NT2/D1 (cell line): Measurements from ENCODE around the gene TRAPPC6A.

Experiments used
- DNase-seq: peaks from one replicate; pipeline ENCODE4 v3.0.0-alpha.2; 2011; ENCODE audit warnings: low read depth, low spot score
- H3K27me3 ChIP-seq: 2 replicates; pipeline ENCODE4 v1.6.0; 2011; ENCODE audit warnings: mild to moderate bottlenecking; ENCODE audit not compliant: insufficient read length, insufficient read depth
- H3K36me3 ChIP-seq: 2 replicates; pipeline ENCODE4 v1.6.1; 2011; ENCODE audit warnings: mild to moderate bottlenecking, low read length, mixed read lengths; ENCODE audit not compliant: insufficient read depth, insufficient read length
- H3K4me1 ChIP-seq: 2 replicates; pipeline ENCODE4 v1.5.1; 2011; ENCODE audit not compliant: insufficient read depth, insufficient read length
- H3K4me3 ChIP-seq: 2 replicates; pipeline ENCODE4 v1.5.1; 2011; ENCODE audit warnings: low read depth; ENCODE audit not compliant: insufficient read length
- H3K9ac ChIP-seq: 2 replicates; pipeline ENCODE4 v1.6.0; 2011; ENCODE audit warnings: low read depth; ENCODE audit not compliant: insufficient read length
- H3K9me3 ChIP-seq: 2 replicates; pipeline ENCODE4 v1.5.1; 2011; ENCODE audit warnings: mild to moderate bottlenecking, low read length; ENCODE audit not compliant: insufficient read depth
- SUZ12 ChIP-seq: IDR thresholded peaks from 2 replicates; pipeline ENCODE4 v1.6.1; 2011; ENCODE audit not compliant: insufficient read length, insufficient read depth; ENCODE audit errors: extremely low read depth
- YY1 ChIP-seq: IDR thresholded peaks from 2 replicates; pipeline ENCODE4 v1.6.1; 2011; ENCODE audit not compliant: insufficient read length, insufficient read depth
- ZNF274 ChIP-seq: IDR thresholded peaks from 2 replicates; pipeline ENCODE4 v1.6.1; 2011; ENCODE audit warnings: mild to moderate bottlenecking, low read depth, low read length

The TRAPPC6A gene

DNA sequence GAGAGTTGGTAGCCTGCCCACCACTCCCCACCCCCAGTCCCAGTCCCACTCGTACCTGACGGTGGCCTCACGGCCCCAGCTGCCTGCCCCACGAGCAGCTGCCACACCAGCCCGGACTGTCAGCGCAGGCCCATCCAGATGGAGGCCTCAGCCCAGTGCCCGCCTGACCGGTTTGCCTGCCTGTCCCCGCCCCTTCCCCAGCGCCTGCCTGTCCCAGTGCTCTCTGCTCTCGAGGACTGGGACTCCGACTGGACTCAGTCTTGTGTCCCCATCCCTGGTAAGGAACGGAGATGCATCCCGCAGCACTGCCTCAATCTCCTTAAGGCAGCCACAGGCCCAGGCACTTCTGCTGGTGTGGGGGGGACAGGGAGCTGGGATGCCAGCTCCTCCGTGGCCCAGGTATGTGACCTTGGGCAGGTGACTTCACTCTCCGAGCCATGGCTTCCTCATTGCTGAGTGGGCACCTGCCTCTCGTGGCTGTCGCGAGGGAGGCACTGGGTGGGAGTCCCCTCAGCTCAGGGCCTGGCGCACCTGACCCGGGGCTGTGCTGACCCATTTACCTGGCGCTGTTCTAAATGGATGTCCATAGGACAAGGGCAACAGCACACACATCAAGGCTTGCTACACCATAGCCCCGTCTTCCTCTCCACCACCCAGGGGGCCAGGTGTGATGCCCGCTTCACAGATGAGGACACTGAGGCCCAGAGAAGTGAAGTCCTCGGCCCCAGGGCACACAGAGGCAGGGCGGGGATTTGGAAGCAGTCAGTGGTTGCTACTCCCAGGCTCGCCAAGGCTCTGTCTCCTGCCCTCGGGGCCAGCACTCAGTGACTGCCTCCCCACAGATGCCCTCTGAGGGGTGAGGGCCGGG, 16.9 kb downstream of the TRAPPC6A start, which contains the start of gene NKPD1:
TSS of gene NKPD1 (minus strand) at position 113 of the 868 bp plus-strand sequence. CDS start 832 bp downstream, outside the sequence.
- Histone ChIP-seq H3K27me3 (peaks cover 9% of the 10 kb centered on the region), H3K4me3 (no peak within 1 kb of the TSS), H3K9ac (no peak within 1 kb of the TSS), H3K9me3 (no peaks in the 10 kb centered on the region), H3K36me3 (no peaks in the 10 kb centered on the region), H3K4me1 (peaks cover 30% of the 10 kb centered on the region)
- TF ChIP-seq YY1 (no peak), SUZ12 (no peak), ZNF274 (no peak)
- no peak for DNase-seq

DNA sequence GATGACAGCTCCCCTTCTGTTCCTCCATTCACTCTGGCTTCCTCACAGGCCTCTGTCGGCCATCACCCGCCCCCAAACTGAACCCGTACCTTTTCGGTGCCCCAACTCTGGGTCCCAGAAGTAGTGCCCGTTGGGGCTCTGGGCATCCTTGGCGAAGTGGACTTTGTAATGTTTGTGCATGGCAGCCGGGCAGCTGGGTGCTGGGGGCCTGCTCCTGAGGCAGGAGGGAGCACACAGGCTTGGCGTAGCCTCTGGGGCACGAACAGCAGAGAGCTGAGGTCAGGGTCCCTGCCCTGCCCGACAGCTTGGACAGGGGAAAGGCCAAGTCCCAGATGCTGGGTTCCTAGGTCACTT, 18.1 kb downstream of the TRAPPC6A start:
- H3K4me3 ChIP-seq = no peak overlapping the region
- H3K4me1 ChIP-seq = peaks cover 25% of the 10 kb centered on the region
- no peaks in the 10 kb centered on the region for H3K9me3 ChIP-seq
- TF ChIP-seq YY1 (no peak), SUZ12 (no peak), ZNF274 (no peak)
- no peaks in the 10 kb centered on the region for H3K36me3 ChIP-seq
- no peak overlapping the region for H3K9ac ChIP-seq
- no peak for DNase-seq
- H3K27me3 ChIP-seq = peaks cover 9% of the 10 kb centered on the region

DNA sequence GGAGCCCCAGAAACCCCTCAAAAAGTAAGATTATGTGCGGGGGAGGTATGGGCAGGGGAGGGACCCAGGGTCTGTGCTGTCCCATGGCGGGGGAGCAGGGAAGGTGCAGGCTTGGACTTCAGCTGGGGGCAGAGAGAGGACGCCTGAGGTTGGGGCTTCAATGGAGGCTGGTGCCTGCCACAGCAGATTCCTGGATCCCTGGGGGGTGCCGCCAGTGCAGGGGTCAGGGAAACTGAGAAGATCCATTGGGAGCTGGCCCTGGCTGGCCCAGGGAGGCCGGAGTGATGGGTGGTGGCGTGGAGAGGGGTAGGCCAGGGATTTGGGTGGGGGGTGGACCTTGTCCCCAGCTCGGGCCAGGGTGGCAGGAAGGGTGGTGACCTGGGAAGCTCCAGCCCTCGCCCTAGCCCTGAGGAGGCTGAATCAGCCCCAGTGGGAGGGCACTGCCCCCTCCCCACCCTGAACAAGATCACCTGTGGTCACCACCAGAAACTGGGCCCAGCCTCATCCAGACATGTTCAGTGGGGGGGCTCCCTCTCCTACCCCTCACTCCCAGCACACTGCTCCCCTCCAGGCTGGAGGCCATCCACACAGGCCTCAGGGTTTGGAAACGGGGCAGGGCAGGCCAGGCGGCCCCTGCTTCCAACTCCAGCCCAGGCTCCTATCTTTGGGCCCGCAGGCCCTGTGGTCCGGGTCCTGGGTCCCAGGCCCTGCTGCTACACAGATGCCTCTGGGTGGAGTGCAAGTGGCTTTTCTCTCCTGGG, 18.6 kb downstream of the TRAPPC6A start:
- H3K4me3 ChIP-seq = no peak overlapping the region
- no peaks in the 10 kb centered on the region for H3K36me3 ChIP-seq
- TF ChIP-seq ZNF274 (no peak), SUZ12 (no peak), YY1 (no peak)
- DNase-seq = no peak
- no peaks in the 10 kb centered on the region for H3K9me3 ChIP-seq
- peaks cover 9% of the 10 kb centered on the region for H3K27me3 ChIP-seq
- peak overlapping the region; percentile 50 for H3K9ac ChIP-seq
- H3K4me1 ChIP-seq = peaks cover 23% of the 10 kb centered on the region

DNA sequence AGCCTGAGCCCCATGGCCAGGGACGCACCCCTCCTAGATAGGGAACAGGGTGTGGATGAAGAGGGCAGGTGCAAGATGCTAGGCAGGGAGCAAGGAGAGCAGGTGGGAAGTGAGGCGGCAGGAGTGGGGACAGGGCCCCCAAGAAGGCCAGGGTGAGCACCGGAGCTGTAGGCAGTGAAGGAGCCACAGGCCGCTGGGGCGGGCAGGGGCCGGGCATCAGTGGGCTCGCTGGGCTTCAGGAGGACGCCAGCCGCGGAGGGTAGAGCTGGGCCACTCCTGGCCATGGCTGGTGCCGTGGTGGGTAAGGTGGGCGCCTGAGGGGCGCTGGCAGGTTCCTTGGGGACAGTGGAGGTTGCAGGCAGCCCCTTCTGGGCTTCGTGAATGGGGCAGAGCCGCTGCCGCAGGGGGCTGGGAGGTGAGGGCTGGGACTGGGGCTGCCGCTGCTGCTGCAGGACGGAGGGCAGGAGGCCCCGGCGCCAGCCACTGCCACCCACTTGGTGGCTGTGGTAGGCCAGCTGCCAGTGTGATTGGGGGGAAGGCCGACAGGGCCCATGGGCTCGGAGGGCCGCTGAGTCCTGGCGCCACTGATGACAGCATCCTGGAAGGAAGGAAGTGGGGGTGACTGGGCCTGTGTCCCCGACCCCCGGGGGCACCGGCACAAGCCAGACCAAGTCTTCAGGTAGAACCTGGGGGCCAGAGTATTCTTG, 19.4 kb downstream of the TRAPPC6A start:
- Histone ChIP-seq H3K4me1 (peaks cover 23% of the 10 kb centered on the region), H3K9me3 (no peaks in the 10 kb centered on the region), H3K4me3 (no peak overlapping the region), H3K9ac (no peak overlapping the region), H3K27me3 (peaks cover 14% of the 10 kb centered on the region), H3K36me3 (no peaks in the 10 kb centered on the region)
- no peak for DNase-seq
- TF ChIP-seq ZNF274 = no peak
- TF ChIP-seq YY1 = no peak
- no peak for TF ChIP-seq SUZ12

DNA sequence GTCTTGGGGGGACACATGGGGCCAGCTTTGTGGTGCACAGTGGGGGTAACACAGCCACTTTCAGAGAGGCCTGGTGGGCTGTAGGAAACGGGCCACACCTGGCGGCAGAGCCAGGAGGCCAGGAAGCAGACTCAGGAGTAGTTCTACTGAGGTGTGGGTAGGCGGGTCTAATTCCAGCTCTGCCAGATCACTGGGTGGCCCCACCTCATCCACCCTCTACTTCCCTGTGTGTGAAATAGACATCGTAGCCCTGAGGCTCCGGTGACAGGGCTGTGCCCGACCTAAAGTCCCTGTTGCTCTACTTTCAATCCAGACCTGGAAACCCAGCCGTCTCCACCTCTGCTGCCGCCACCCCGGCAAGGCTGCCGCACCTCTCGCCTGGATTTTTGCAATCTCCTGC, 21.3 kb downstream of the TRAPPC6A start:
- Histone ChIP-seq H3K4me1 (peaks cover 24% of the 10 kb centered on the region), H3K4me3 (no peak overlapping the region), H3K36me3 (peaks cover 10% of the 10 kb centered on the region), H3K9me3 (no peaks in the 10 kb centered on the region), H3K27me3 (peaks cover 32% of the 10 kb centered on the region), H3K9ac (no peak overlapping the region)
- no peak for DNase-seq
- TF ChIP-seq SUZ12 (no peak), YY1 (no peak), ZNF274 (no peak)

DNA sequence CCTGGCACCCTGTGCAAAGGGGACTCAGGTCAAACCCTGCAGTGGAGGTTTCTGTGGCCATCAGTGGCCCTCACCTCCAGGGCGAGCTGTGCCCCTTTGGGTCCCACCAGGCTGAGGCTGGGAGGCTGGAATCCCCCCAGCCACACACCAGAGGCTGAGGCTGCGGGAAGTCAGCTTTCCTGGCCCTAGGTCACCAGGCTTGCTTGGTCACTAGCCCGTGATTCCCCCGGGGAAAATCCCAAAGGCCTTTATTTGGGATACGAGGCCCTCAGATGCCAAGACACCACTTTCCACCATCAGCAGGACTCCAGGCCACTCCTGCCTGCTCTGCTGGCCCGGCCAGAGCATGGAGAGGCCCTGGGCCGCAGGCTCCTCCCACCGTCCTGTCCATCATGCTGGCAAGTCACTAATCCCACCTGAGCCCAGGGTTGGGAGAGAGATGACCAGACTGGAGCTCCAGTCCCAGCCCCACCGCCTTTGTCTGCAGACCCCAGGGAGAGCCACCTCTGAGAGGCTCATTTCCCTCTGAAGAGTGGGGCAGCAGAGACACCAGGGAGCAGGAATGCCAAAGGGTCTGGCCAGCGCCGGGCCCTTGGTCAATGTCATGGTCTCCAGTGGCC, 21.9 kb downstream of the TRAPPC6A start:
- peaks cover 30% of the 10 kb centered on the region for H3K27me3 ChIP-seq
- no peak for TF ChIP-seq YY1
- TF ChIP-seq SUZ12 = no peak
- no peak for TF ChIP-seq ZNF274
- no peak for DNase-seq
- H3K9ac ChIP-seq = peak overlapping the region; percentile 50
- H3K4me1 ChIP-seq = peaks cover 29% of the 10 kb centered on the region
- H3K36me3 ChIP-seq = peaks cover 14% of the 10 kb centered on the region
- H3K9me3 ChIP-seq = no peaks in the 10 kb centered on the region
- no peak overlapping the region for H3K4me3 ChIP-seq
